SK-N-MC (cell line): ENCODE results near the gene PARS2.

ENCODE experiments used
- EZH2 ChIP-seq: fragments of 200-600 bp; sonication (generic); IDR thresholded peaks from one replicate; pipeline ENCODE4 v1.6.1; 2017; ENCODE audit warnings: antibody characterized with exemption
- POLR2AphosphoS5 ChIP-seq: IDR thresholded peaks from 2 replicates; pipeline ENCODE4 v1.6.1; 2012; ENCODE audit warnings: mild to moderate bottlenecking, low read depth, low read length, borderline replicate concordance

DNA sequence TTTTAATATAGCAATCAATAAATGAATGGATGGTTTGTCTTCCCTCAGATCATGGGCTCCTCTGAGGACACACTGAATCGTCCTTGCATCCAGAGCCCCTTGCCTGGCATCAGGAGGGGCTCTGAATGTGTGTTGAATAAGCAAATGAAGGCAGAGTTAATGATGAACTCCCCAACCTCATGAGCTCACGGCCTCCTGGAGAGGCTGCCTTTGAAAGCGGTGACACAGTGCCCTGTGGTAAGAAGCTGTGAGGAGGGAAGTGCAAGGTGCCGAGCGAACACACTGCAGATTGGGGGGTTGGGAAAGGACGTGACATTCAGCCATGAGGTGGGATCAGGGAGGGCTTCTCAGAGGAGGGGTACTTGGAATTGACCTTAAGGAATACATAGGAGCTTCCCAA lies 3.2 kb upstream of the PARS2 start:
- TF ChIP-seq POLR2AphosphoS5: no peak
- no peak for TF ChIP-seq EZH2
